HUES6 (cell line): Measurements from ENCODE around the gene LRPPRC.

ENCODE experiments used
- H3K27ac ChIP-seq: 2 replicates; pipeline ENCODE4 v1.7.0; 2013; ENCODE audit warnings: low read depth, mild to moderate bottlenecking, low read length, inconsistent platforms
- H3K27me3 ChIP-seq: 2 replicates; pipeline ENCODE4 v1.6.1; 2013; ENCODE audit warnings: low read length; ENCODE audit not compliant: control insufficient read depth, insufficient read depth
- H3K36me3 ChIP-seq: 2 replicates; pipeline ENCODE4 v1.6.1; 2013; ENCODE audit warnings: low read length; ENCODE audit not compliant: control insufficient read depth, insufficient read depth
- H3K4me1 ChIP-seq: 2 replicates; pipeline ENCODE4 v1.6.1; 2013; ENCODE audit warnings: low read length; ENCODE audit not compliant: control insufficient read depth, insufficient read depth
- H3K4me3 ChIP-seq: 2 replicates; pipeline ENCODE4 v1.5.1; 2013; ENCODE audit warnings: low read depth, low read length
- H3K9ac ChIP-seq: one replicate; pipeline ENCODE4 v1.6.1; 2013; ENCODE audit warnings: mild to moderate bottlenecking, low read length
- H3K9me3 ChIP-seq: 2 replicates; pipeline ENCODE4 v1.6.1; 2013; ENCODE audit warnings: low read depth, low read length; ENCODE audit not compliant: control insufficient read depth, insufficient read depth

Gene LRPPRC

DNA sequence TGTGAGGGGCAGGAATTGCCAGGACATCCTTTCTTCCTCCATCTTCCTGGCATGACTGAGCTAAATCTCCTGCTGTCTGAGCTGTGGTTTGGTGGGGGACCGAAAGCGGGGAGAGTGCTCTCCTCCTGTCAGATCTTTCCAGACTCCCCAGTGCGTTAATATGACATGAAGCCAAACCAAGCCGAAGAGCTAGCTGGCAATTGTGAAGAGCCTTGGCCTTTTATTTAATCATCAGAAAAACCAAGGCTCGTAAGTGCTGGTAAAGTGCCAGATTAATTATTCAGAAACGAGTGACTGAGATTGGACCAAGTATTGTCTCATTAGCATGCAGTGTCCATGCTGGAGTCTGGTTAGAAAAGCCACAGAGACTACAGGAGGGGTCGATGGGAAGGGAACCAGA is 14.5 kb upstream of the LRPPRC start:
- H3K27ac ChIP-seq, result no peak overlapping the region
- H3K9ac ChIP-seq, result no peak overlapping the region

DNA sequence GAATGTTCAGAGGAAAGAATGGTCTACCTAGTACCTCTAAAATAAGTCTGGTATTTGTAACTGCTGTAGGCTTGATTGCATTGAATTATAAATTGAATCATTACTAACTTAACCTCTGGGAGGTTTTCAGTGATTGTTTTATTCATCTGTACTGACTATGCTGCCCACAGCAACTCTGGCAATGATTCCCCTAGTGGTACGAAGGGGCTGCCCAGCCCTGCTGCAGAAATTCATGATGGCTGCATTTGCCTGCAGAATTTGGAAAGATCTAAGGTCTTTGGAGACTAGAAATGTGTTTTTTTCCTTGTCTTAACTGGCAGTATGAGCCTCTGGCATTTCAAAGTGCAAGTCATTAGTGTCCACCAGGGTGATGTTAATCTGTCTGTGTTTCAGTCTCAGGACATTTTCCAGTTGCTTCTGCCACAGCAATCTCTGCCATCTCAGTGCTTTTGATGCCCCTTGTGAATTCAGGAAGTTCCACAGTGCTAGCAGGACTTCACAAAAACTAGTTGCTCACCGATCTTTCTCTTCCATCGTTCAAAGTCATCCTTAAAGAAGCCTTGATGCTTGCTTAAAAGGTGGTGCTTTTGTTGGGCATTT is 13.4 kb upstream of the LRPPRC start:
- H3K27ac ChIP-seq, result no peak overlapping the region
- H3K27me3 ChIP-seq, result no peaks in the 10 kb centered on the region
- no peaks in the 10 kb centered on the region for H3K4me1 ChIP-seq

More for the DNA sequence above, 14.5 kb upstream of the LRPPRC start:
- Histone ChIP-seq H3K4me3 (no peak overlapping the region), H3K4me1 (no peaks in the 10 kb centered on the region), H3K36me3 (no peaks in the 10 kb centered on the region), H3K9me3 (no peaks in the 10 kb centered on the region), H3K27me3 (no peaks in the 10 kb centered on the region)

DNA sequence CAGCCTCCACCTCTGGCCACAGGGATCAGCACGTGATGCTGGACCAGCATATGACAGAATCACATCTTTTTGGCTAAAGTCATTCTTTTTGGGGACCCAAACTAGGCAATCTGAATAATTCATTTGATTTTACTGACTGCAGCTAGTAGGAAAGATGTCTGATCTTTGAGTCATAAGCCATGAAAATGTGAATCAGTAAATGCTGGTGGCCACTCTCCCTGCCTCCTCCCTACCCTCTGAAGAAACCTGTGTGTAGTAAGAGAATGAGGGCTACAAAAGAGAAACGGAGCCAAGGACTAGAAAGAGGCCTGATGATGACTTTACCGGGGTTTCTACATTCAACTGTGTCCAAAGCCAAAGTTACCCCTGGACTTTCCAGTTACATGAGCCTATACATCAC is 10.1 kb upstream of the LRPPRC start:
- no peak overlapping the region for H3K4me3 ChIP-seq
- H3K27ac ChIP-seq, result no peak overlapping the region
- H3K36me3 ChIP-seq, result no peaks in the 10 kb centered on the region
- no peaks in the 10 kb centered on the region for H3K9me3 ChIP-seq
- H3K27me3 ChIP-seq, result no peaks in the 10 kb centered on the region
- no peaks in the 10 kb centered on the region for H3K4me1 ChIP-seq
- no peak overlapping the region for H3K9ac ChIP-seq

More for the DNA sequence above, 13.4 kb upstream of the LRPPRC start:
- H3K36me3 ChIP-seq, result no peaks in the 10 kb centered on the region
- H3K9ac ChIP-seq, result no peak overlapping the region
- H3K9me3 ChIP-seq, result no peaks in the 10 kb centered on the region
- H3K4me3 ChIP-seq, result no peak overlapping the region

DNA sequence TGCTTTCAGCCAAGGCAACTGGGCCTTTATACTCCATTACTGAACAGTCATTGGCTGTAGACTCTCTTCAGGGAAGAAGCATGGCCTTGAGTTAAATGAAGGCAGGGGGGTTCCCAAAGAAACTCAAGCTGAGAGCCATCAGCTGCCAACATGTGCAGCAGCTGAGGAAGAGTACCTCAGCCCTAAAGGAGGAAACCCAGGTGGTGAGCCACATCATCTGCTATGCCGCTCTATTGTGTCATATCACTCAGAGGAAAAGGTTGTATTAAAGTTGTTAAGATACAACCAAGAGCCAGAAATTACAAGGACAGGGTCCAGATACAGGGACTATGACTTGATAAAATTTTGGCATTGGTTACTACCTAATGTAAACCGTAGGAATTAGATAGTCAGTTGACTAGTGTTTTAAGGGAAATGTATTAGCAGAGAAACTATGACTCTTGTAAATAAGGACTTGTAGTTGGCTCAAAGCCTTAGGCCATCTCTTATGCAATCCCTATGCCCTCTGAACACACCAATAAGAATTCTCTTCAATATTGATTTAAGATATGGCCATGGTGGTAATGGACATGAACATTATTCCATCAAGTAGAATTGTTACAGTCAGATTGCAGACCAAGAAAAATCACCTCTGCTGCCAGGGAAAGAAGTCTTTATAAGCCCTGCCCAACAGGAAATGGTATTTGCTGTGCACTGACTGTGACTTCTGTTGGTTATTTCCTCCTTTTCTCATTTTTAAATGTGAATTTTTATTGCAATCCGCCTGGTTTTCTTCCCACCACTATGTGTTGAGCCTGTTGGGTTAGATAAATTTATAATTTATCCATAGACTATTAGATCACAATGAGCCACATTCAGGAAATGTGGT is 9.2 kb upstream of the LRPPRC start:
- Histone ChIP-seq H3K27me3 (no peaks in the 10 kb centered on the region), H3K9ac (no peak overlapping the region), H3K27ac (no peak overlapping the region), H3K4me3 (no peak overlapping the region), H3K4me1 (no peaks in the 10 kb centered on the region), H3K9me3 (no peaks in the 10 kb centered on the region), H3K36me3 (no peaks in the 10 kb centered on the region)

DNA sequence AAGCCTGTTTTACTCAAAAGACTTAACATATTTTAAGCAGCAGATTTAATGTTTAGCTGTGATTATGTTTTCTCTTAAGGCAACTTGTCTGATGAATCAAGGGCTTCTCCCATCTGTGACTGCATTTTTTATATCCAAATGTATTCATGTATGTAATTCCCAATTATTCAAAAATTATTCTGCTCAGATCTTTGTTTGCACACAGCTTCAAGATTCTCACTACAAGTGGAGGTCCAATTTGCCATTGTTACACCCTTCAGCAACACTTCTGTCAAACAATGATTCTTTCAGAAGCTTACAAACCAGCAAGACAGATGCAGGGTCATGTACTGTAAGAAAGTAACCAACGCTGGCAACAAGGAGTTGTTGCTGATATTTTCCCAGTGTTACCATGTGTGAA is 5.9 kb upstream of the LRPPRC start:
- no peaks in the 10 kb centered on the region for H3K36me3 ChIP-seq
- no peaks in the 10 kb centered on the region for H3K27me3 ChIP-seq
- H3K4me1 ChIP-seq, result no peaks in the 10 kb centered on the region
- no peak overlapping the region for H3K27ac ChIP-seq
- H3K9ac ChIP-seq, result no peak overlapping the region
- no peaks in the 10 kb centered on the region for H3K9me3 ChIP-seq
- H3K4me3 ChIP-seq, result no peak overlapping the region

DNA sequence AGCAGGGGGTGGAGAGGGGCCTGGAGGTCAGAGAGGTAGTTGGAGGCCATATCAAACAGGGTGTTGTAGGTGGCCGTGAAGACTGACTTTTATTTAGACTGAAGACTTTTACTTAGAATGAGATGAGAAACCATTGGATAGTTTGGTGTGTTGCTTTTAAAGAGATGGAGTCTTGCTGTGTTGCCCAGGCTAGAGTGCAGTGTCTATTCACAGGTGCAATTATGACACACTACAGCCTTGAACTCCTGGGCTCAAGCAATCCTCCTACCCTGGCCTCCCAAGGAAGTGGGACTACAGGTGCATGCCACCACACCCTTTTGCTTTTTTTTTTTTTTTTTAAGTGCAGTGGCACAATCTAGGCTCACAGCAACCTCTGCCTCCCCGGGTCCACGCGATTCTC is 2.5 kb upstream of the LRPPRC start:
- no peaks in the 10 kb centered on the region for H3K9me3 ChIP-seq
- H3K4me1 ChIP-seq, result peaks cover 9% of the 10 kb centered on the region; the same call in 1 of the 2 replicates
- H3K27me3 ChIP-seq, result no peaks in the 10 kb centered on the region
- H3K36me3 ChIP-seq, result peaks cover 19% of the 10 kb centered on the region
- no peak overlapping the region for H3K9ac ChIP-seq
- no peak overlapping the region for H3K27ac ChIP-seq
- no peak overlapping the region for H3K4me3 ChIP-seq

DNA sequence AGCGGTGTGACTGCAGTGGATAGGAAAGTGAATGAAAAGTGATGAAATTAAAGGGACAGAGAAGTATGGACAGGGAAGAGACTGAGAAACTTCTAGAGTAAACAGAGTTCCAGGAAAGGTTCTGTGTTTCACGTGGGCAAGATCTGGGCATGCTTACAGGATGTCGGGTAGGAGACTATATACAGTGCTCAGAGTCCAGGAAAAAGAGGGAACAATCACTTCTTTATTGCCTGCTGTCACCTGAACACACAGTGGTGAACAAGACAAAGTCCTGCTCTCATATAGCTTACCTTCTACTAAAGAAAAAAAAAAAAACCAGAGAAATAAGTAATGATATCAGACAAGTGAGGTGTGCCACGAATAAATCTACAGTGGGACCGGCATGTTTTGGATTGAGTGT is 2.4 kb downstream of the LRPPRC start:
- no peak overlapping the region for H3K27ac ChIP-seq
- H3K36me3 ChIP-seq, result peaks cover 59% of the 10 kb centered on the region
- H3K9me3 ChIP-seq, result no peaks in the 10 kb centered on the region
- H3K27me3 ChIP-seq, result no peaks in the 10 kb centered on the region
- H3K4me3 ChIP-seq, result peak overlapping the region; percentile 10; the same call in 1 of the 2 replicates
- no peak overlapping the region for H3K9ac ChIP-seq
- peaks cover 9% of the 10 kb centered on the region; the same call in 1 of the 2 replicates for H3K4me1 ChIP-seq

DNA sequence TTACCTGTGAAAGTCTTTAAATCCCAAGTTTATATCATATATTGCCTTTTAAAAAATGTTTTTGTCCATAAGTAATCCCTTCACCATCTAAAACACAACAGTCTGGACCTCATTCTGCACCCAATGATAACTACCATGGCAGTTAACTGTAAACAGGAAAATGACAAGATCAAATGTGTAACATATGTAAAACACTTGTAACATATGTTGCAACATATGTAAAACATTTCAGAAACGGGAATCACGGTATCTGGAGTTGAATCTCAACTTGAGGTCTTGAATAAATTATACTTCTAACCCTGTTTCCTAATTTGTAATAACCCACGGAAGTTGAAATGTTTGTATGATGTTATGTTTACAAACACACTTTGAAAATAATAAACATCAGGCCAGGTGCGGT is 6.2 kb downstream of the LRPPRC start:
- no peak overlapping the region for H3K27ac ChIP-seq
- H3K27me3 ChIP-seq, result no peaks in the 10 kb centered on the region
- H3K9ac ChIP-seq, result no peak overlapping the region
- H3K4me3 ChIP-seq, result no peak overlapping the region
- H3K9me3 ChIP-seq, result no peaks in the 10 kb centered on the region
- peaks cover 10% of the 10 kb centered on the region; the same call in 1 of the 2 replicates for H3K4me1 ChIP-seq
- H3K36me3 ChIP-seq, result peaks cover 73% of the 10 kb centered on the region

DNA sequence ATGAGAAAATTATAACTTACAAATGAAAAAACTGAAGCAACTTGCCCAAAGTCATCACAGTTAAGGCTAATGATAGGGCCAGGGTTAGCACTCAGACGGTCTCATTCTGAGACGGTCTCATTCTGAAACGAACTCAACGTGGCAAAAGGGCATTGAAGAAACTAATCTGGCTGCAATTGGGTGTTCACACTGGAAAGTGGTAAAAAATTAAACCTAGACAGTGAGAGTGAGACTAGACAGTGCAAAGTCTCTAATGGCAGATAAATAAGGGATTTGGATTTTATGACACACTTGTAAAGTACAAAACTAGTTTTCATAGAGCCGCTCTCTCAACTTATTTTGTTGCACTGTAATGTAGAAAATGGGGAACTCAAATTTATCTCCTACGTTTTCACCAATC is 9.2 kb downstream of the LRPPRC start:
- peaks cover 63% of the 10 kb centered on the region for H3K36me3 ChIP-seq
- no peak overlapping the region for H3K9ac ChIP-seq
- no peak overlapping the region for H3K27ac ChIP-seq
- H3K27me3 ChIP-seq, result no peaks in the 10 kb centered on the region
- H3K4me1 ChIP-seq, result peaks cover 4% of the 10 kb centered on the region; the same call in 1 of the 2 replicates
- H3K4me3 ChIP-seq, result no peak overlapping the region
- H3K9me3 ChIP-seq, result no peaks in the 10 kb centered on the region

DNA sequence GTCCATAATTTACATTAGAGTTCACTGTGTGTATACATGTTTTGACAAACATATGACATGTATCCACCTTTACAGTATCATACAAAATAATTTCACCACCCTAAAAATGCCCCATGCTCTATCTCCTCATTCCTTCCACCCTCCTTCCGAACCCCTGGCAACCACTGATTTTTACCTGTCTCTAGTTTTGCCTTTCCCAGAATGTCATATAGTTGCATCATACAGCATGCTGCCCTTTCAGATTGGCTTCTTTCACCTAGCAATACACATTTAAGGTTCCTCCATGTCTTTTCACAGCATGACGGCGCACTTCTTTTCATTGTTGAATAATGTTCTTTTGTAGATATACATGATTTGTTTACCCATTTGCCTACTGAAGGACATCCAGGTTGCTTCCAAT is 10.4 kb downstream of the LRPPRC start:
- no peaks in the 10 kb centered on the region for H3K27me3 ChIP-seq
- no peaks in the 10 kb centered on the region for H3K9me3 ChIP-seq
- peaks cover 69% of the 10 kb centered on the region for H3K36me3 ChIP-seq
- H3K4me3 ChIP-seq, result no peak overlapping the region
- no peak overlapping the region for H3K9ac ChIP-seq
- H3K4me1 ChIP-seq, result peaks cover 4% of the 10 kb centered on the region; the same call in 1 of the 2 replicates
- peak overlapping the region; percentile 56 for H3K27ac ChIP-seq

DNA sequence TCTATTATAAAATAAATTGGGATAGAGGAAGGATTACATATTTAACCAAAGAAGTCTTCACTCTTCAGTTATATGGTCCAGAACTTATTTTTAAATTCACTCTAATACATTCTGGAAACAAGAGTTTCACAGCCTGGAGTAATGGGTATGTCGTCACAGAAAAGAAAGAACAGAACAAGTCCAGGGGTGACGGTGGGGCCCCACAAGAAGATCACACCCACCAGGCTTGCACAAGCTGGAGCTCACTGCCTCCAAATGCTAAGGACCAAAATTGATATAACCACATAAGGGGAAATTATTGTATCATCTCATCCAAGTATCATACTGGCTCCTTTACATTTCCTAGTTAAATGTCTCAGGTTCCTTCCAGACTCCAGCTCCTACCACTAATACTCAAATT is 11.3 kb downstream of the LRPPRC start:
- peaks cover 4% of the 10 kb centered on the region; the same call in 1 of the 2 replicates for H3K4me1 ChIP-seq
- H3K27me3 ChIP-seq, result no peaks in the 10 kb centered on the region
- H3K9ac ChIP-seq, result no peak overlapping the region
- no peak overlapping the region for H3K4me3 ChIP-seq
- H3K36me3 ChIP-seq, result peaks cover 70% of the 10 kb centered on the region
- H3K9me3 ChIP-seq, result no peaks in the 10 kb centered on the region
- no peak overlapping the region for H3K27ac ChIP-seq
